KOPT-K1 (cell line): Measurements from ENCODE around the gene HYLS1.

Experiments used
- H3K27ac ChIP-seq: fragments of 200-600 bp; sonication (generic); 2 replicates; pipeline ENCODE4 v1.5.1; 2016; ENCODE audit warnings: antibody characterized with exemption, mild to moderate bottlenecking, low read depth, low read length; ENCODE audit not compliant: poor library complexity, severe bottlenecking
- H3K36me3 ChIP-seq: fragments of 200-600 bp; sonication (generic); 2 replicates; pipeline ENCODE4 v1.5.1; 2017; ENCODE audit warnings: antibody characterized with exemption, mild to moderate bottlenecking, low read length, moderate library complexity; ENCODE audit not compliant: insufficient read depth
- H3K9me3 ChIP-seq: fragments of 200-600 bp; sonication (generic); 2 replicates; pipeline ENCODE4 v1.5.1; 2017; ENCODE audit warnings: antibody characterized with exemption, low read length, mild to moderate bottlenecking; ENCODE audit not compliant: insufficient read depth, poor library complexity, severe bottlenecking

The HYLS1 gene

GRCh38 chr11:125922156-125922555 is 34.7 kb downstream of the HYLS1 start:
- Histone ChIP-seq H3K36me3 (no peaks in the 10 kb centered on the region), H3K27ac (no peak overlapping the region), H3K9me3 (no peaks in the 10 kb centered on the region)

DNA sequence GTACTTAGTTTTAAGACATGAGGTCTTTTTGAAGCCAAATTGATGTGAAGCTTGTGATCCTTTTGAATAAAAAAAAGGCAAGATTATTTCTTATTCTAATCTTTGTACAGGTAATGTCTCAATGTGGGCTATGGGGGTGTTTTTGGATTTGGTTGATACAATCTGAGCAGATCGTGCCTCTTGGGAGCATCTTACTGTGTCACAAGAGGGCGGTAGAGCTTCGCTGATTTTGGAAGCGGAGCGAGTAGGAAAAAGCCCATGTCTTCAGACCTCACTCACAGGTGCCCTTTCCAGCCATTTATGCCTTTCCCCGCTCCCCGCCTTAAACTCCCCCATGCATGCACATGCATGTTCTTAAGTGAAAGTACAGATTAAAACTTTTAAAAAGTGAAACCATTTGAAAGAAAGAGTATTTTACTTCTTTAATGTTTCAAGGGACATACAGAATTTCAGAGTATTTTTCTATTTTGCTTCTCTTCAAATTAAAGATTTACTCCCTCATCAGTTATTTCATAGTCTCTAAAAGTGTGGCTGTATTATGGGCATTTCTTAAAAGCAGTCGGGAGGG is 35.6 kb downstream of the HYLS1 start:
- Histone ChIP-seq H3K9me3 (no peaks in the 10 kb centered on the region), H3K36me3 (no peaks in the 10 kb centered on the region), H3K27ac (no peak overlapping the region)

DNA sequence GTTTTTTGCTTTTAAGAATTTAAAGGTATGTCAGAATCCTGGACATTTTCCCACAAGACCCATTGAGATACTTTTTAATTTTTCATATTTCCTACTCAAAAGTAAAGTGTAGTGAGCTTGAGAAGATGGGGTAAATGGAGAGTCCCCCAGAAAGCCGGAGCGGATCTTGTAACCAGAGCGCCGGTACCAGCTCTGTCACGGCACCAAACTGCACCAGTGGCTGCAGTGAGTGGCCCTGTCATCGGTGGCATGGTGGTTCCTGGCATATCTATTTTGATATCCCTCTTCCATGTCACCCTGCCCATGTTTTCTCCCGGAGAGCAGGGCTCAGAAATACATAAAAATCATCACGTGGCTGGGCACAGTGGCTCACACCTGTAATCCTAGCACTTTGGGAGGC is 36.2 kb downstream of the HYLS1 start:
- H3K36me3 ChIP-seq, result no peaks in the 10 kb centered on the region
- H3K9me3 ChIP-seq, result no peaks in the 10 kb centered on the region
- no peak overlapping the region for H3K27ac ChIP-seq

DNA sequence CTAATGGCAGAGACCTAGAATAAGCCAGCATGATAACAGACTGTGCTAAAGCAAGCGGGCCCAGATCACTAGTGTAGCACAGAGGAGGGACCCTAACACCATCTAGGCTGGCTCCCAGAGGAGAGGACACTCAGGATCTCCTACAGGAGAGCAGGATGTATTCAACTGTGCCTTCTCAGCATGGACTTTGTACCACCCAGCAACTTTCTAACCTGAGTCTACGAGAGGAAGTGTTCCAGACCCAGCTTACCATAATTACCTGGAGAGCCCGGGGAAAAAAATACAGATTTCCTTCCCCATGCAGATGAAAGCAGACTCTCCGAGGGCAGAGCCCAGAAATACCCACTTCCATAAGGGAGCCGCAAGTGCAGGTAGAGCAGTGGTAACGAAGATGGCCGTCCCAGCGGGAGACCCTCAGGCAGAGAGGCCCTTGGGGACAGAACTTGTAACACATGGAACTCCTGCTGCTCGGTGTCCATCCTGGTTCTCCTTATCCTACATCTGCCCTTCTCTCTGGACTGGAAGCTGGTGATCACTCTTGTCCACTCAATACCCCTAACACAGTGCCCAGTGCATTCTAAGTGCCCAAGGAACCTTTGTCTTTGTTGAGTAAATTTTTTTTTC is 37.0 kb downstream of the HYLS1 start:
- H3K9me3 ChIP-seq, result no peaks in the 10 kb centered on the region
- H3K36me3 ChIP-seq, result no peaks in the 10 kb centered on the region
- H3K27ac ChIP-seq, result no peak overlapping the region

GRCh38 chr11:125925247-125925740 is 37.8 kb downstream of the HYLS1 start:
- H3K9me3 ChIP-seq, result no peaks in the 10 kb centered on the region
- no peak overlapping the region for H3K27ac ChIP-seq
- H3K36me3 ChIP-seq, result no peaks in the 10 kb centered on the region

DNA sequence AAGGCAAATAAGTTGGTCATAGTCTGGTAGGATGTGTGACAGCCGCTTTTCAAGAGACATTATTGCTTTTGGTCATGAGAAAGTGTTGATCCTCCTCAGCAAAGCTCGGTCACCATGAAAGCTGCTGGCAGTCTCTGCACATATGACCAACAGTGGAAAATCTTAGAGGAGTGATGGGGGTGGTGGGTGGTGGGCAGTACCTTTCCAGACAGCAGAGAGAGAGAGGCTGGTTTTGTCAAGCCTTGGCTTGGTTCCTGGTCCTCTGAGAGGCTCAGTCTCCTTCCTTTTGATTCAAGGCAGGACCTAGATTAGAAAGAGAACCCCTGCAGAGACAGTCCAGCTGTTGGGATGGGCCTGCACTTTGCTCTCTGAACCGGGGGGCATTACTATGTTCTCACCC is 38.3 kb downstream of the HYLS1 start:
- Histone ChIP-seq H3K9me3 (no peaks in the 10 kb centered on the region), H3K36me3 (no peaks in the 10 kb centered on the region), H3K27ac (no peak overlapping the region)

DNA sequence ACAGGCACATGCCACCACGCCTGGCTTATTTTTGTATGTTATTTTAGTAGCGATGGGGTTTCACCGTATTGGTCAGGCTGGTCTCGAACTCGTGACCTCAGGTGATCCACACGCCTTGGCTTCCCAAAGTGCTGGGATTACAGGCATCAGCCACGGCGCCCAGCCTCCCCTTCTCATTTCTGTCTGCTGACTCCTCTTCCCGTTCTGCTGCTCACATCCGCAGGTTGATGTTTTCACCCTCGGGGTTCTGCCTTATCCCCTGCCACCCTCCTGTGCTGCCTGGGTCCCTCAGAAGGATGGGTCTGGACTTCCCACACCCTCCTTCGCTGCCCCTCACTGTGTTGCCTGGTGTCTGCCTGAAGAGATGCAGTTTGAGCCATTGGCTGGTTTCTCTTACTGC is 39.2 kb downstream of the HYLS1 start:
- Histone ChIP-seq H3K36me3 (no peaks in the 10 kb centered on the region), H3K9me3 (no peaks in the 10 kb centered on the region), H3K27ac (no peak overlapping the region)

DNA sequence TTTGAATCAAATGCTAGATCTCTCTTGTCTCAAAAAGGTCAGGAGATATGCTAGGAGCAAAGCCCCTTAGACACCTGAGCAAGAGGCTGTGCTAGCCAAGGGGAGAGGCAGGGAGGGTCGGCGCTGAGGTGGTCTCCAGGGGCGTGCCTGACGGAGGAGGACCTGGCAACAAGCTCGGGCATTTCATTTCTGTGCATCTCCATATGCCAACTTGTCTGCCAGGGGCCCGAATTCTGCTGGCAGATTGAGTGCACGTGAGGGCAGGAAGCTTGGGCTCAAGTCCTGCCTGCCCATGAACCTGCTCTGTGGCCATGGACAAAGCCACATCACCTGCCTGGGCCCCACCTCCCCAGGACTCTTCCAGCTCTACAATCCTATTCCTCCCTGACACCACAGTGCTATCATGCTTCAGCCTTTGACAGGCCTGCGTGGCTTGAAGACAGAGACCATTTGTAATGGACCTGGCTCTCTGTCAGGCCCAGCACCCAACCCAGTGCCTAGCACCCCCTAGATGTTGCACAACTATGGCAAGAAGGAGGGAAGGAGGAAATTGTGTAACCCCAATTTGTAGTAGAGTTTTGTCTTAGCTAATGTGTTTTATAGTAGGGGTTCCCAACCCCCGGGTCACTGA is 42.1 kb downstream of the HYLS1 start:
- no peak overlapping the region for H3K27ac ChIP-seq
- H3K9me3 ChIP-seq, result no peaks in the 10 kb centered on the region
- H3K36me3 ChIP-seq, result no peaks in the 10 kb centered on the region

GRCh38 chr11:125930076-125930450 is 42.6 kb downstream of the HYLS1 start:
- Histone ChIP-seq H3K27ac (no peak overlapping the region), H3K36me3 (no peaks in the 10 kb centered on the region), H3K9me3 (no peaks in the 10 kb centered on the region)

GRCh38 chr11:125931116-125931515 is 43.6 kb downstream of the HYLS1 start:
- H3K27ac ChIP-seq, result no peak overlapping the region

DNA sequence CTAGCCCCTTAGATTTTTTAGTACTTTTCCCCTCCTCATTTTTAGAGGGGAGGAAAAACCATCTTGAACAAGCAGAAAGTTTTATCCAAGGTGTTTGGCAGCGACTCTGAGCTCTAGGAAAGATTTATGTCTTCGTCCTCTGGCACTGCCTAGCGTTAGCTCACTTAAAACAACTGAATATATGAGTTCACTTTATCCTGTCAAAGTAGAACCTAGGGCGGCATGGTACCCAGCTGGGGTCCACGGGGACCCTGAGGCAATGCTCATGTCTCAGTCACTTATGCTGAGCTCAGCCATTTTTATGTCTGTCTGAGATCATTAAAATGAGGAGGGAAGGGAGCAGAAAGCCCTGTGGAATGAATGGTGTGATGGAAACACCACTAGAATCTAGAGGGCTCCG is 44.2 kb downstream of the HYLS1 start:
- no peaks in the 10 kb centered on the region for H3K36me3 ChIP-seq
- H3K27ac ChIP-seq, result no peak overlapping the region

More at GRCh38 chr11:125931116-125931515, 43.6 kb downstream of the HYLS1 start:
- H3K36me3 ChIP-seq, result no peaks in the 10 kb centered on the region
- H3K9me3 ChIP-seq, result no peaks in the 10 kb centered on the region

GRCh38 chr11:125932301-125932700 is 44.8 kb downstream of the HYLS1 start:
- Histone ChIP-seq H3K27ac (no peak overlapping the region), H3K9me3 (no peaks in the 10 kb centered on the region), H3K36me3 (no peaks in the 10 kb centered on the region)

More for the DNA sequence above, 44.2 kb downstream of the HYLS1 start:
- no peaks in the 10 kb centered on the region for H3K9me3 ChIP-seq

DNA sequence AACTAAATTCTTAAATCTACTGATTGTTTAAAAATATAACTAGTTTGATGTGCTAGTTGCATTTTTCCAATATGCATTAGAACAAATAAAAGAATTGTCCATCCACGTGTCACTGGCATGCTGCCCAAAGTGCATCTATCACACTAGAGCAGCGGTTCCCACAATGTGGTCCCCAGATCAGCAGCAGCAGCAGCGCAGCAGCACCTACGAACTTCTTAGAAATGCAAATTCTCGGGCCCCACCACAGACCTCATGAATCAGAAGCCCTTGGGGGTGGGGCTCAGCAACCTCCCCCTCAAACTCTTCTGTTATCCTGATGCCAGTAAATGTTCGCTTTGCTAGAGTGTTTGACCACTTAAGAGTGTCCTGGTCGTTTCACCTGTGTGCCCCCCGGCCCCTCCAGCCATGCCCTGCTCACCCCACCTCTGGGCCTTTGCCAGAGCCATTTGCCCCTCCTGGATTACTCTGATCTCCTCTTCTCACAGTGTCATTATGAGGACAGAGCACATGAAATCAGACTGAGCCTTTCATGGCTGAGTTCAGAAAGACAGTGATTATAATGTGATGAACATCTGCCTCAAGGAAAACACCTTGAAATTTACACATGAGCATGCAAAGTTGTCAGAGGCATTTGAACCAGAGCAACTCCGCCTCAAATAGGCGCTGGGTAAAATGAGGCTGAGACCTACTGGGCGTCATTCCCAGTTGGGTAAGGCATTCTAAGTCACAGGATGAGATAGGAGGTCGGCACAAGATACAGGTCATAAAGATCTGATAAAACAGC is 45.8 kb downstream of the HYLS1 start:
- Histone ChIP-seq H3K36me3 (no peaks in the 10 kb centered on the region), H3K27ac (no peak overlapping the region), H3K9me3 (no peaks in the 10 kb centered on the region)

GRCh38 chr11:125934473-125934872 is 47.0 kb downstream of the HYLS1 start:
- Histone ChIP-seq H3K9me3 (no peaks in the 10 kb centered on the region), H3K27ac (no peak overlapping the region), H3K36me3 (no peaks in the 10 kb centered on the region)

- no peak overlapping the region for H3K27ac ChIP-seq
- H3K9me3 ChIP-seq, result no peaks in the 10 kb centered on the region
- H3K36me3 ChIP-seq, result no peaks in the 10 kb centered on the region
These were observed 47.6 kb downstream of the HYLS1 start for GRCh38 chr11:125935056-125935455.
